Germinal center (tissue), 1 donor: ENCODE data around the gene PIP5K1B.

ENCODE experiments used
- DNase-seq: peaks from one replicate; pipeline ENCODE4 v3.0.0; 2012; ENCODE audit warnings: mixed read lengths, low spot score

The PIP5K1B gene

GRCh38 chr9:68859347-68859746, 154.3 kb downstream of the PIP5K1B start:
- no peak for DNase-seq

- no peak for DNase-seq
Observed at GRCh38 chr9:68860419-68860818, 155.4 kb downstream of the PIP5K1B start.

- no peak for DNase-seq
Observed at GRCh38 chr9:68861436-68861835, 156.4 kb downstream of the PIP5K1B start.

- no peak for DNase-seq
Observed at GRCh38 chr9:68867066-68867465, 162.0 kb downstream of the PIP5K1B start.

GRCh38 chr9:68869022-68869421, 164.0 kb downstream of the PIP5K1B start:
- no peak for DNase-seq

- no peak for DNase-seq
Observed at GRCh38 chr9:68870086-68870485, 165.0 kb downstream of the PIP5K1B start.

- no peak for DNase-seq
Observed at GRCh38 chr9:68871236-68871635, 166.2 kb downstream of the PIP5K1B start.

GRCh38 chr9:68872026-68872501, 167.0 kb downstream of the PIP5K1B start:
- DNase-seq: no peak

GRCh38 chr9:68873179-68873578, 168.1 kb downstream of the PIP5K1B start:
- DNase-seq: no peak

GRCh38 chr9:68876273-68876672, 171.2 kb downstream of the PIP5K1B start:
- DNase-seq: no peak

- no peak for DNase-seq
Observed at GRCh38 chr9:68876681-68877080, 171.6 kb downstream of the PIP5K1B start.

GRCh38 chr9:68877219-68877618, 172.2 kb downstream of the PIP5K1B start:
- DNase-seq: no peak

GRCh38 chr9:68878450-68878849, 173.4 kb downstream of the PIP5K1B start:
- DNase-seq: no peak

GRCh38 chr9:68883224-68883623, 178.2 kb downstream of the PIP5K1B start:
- DNase-seq: no peak

GRCh38 chr9:68887232-68887631, 182.2 kb downstream of the PIP5K1B start:
- no peak for DNase-seq

GRCh38 chr9:68894502-68894901, 189.5 kb downstream of the PIP5K1B start:
- DNase-seq: no peak

GRCh38 chr9:68895741-68896478, 190.9 kb downstream of the PIP5K1B start:
- no peak for DNase-seq

- DNase-seq: no peak
Observed at GRCh38 chr9:68896486-68896885, 191.4 kb downstream of the PIP5K1B start.

- DNase-seq: no peak
Observed at GRCh38 chr9:68897577-68898145, 192.6 kb downstream of the PIP5K1B start.

GRCh38 chr9:68898781-68899439, 193.9 kb downstream of the PIP5K1B start:
- DNase-seq: no peak

GRCh38 chr9:68904454-68904853, 199.4 kb downstream of the PIP5K1B start:
- DNase-seq: no peak

GRCh38 chr9:68905129-68905528, 200.1 kb downstream of the PIP5K1B start:
- DNase-seq: no peak

GRCh38 chr9:68907910-68908309, 202.9 kb downstream of the PIP5K1B start:
- DNase-seq: no peak
